ENCODE results near the gene RALBP1. TPM values are rescaled to one million over a fixed set of nuclear protein-coding genes. Genes with fewer than 3 reads are reported as not detected.

RALBP1 gene
- total RNA-seq, 1 donor from 2014 or later: 42.2 TPM

DNA sequence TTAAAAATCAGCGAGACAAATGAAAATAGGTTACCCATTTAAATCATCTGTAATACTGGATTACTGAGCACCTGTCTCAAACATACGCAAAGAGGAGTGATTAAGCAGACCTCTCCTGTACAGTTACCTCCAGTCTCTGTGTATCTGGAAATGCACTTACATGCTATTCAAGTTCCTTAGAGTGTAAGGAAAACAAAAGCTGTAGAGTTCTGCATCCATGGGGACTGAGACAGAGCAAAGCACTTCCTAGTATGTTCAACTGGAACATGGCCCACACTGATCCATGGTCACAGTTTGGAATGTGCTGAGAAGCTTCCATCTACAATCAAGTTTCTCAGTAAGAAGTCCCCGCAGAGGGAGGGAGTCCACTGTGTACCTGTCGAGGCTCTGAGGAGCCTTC is 75.1 kb downstream of the RALBP1 start:
- peaks cover 7% of the 10 kb centered on the region for H3K9me3 Mint-ChIP-seq (ENCODE audit: low read depth)
- TF ChIP-seq, protein P1, sequence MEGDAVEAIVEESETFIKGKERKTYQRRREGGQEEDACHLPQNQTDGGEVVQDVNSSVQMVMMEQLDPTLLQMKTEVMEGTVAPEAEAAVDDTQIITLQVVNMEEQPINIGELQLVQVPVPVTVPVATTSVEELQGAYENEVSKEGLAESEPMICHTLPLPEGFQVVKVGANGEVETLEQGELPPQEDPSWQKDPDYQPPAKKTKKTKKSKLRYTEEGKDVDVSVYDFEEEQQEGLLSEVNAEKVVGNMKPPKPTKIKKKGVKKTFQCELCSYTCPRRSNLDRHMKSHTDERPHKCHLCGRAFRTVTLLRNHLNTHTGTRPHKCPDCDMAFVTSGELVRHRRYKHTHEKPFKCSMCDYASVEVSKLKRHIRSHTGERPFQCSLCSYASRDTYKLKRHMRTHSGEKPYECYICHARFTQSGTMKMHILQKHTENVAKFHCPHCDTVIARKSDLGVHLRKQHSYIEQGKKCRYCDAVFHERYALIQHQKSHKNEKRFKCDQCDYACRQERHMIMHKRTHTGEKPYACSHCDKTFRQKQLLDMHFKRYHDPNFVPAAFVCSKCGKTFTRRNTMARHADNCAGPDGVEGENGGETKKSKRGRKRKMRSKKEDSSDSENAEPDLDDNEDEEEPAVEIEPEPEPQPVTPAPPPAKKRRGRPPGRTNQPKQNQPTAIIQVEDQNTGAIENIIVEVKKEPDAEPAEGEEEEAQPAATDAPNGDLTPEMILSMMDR (IDR thresholded peaks at IDR 0.05; ENCODE audit: unreplicated experiment): no peak
- peaks cover 59% of the 10 kb centered on the region for H3K36me3 Mint-ChIP-seq (ENCODE audit: insufficient read depth)
- no peak for DNase-seq (ENCODE audit: low spot score, unreplicated experiment)
- H3K27me3 Mint-ChIP-seq: no peaks in the 10 kb centered on the region
- H3K4me3 Mint-ChIP-seq (ENCODE audit: low read depth): no peak overlapping the region
- H3K27ac Mint-ChIP-seq: peak overlapping the region; percentile 49
- H3K4me1 Mint-ChIP-seq (ENCODE audit: low read depth): no peaks in the 10 kb centered on the region

DNA sequence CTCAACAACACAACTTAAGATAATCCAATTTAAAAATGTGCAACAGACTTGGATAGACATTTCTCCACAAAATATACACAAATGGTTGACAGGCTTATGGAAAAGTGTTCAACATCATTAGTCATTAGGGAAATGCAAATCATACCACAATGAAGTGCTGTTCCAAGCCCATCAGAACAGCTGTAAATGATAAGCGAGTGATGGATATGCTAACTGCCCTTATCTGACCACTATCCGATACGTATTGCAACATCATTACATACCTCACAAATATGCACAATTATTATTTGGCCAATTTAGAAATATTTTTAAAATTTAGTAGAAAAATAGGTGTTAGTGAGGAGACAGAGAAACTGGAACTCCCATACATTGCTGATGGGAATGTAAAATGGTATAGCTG is 76.9 kb downstream of the RALBP1 start:
- Mint-ChIP-seq H3K27ac (no peak overlapping the region), H3K36me3 (ENCODE audit: insufficient read depth) (peaks cover 62% of the 10 kb centered on the region), H3K27me3 (no peaks in the 10 kb centered on the region), H3K4me1 (ENCODE audit: low read depth) (no peaks in the 10 kb centered on the region), H3K4me3 (ENCODE audit: low read depth) (no peak overlapping the region), H3K9me3 (ENCODE audit: low read depth) (peaks cover 7% of the 10 kb centered on the region)
- TF ChIP-seq, protein P1 (IDR thresholded peaks at IDR 0.05; ENCODE audit: unreplicated experiment): no peak
- DNase-seq (ENCODE audit: low spot score, unreplicated experiment): no peak

DNA sequence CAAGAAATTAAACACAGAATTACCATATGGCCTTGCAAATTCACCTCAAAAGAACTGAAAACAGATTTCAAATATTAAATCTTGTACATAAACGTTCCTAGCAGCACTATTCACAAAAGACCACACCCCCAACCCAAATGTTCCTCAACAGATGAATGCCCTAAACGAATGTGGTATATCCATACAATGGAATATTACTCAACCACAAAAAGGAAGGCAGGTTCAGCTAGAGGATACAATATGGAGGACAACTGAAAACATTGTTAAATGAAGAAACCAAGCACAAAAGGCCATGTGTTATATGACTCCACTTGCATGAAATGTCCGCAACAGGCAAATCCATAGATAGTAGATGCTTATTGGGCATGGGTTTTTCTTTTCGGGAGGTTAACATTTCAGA is 77.3 kb downstream of the RALBP1 start:
- TF ChIP-seq, protein P1 (IDR thresholded peaks at IDR 0.05; ENCODE audit: unreplicated experiment): no peak
- Mint-ChIP-seq H3K4me1 (ENCODE audit: low read depth) (no peaks in the 10 kb centered on the region), H3K27me3 (no peaks in the 10 kb centered on the region), H3K4me3 (ENCODE audit: low read depth) (no peak overlapping the region), H3K27ac (no peak overlapping the region), H3K36me3 (ENCODE audit: insufficient read depth) (peaks cover 63% of the 10 kb centered on the region), H3K9me3 (ENCODE audit: low read depth) (peaks cover 7% of the 10 kb centered on the region)
- DNase-seq (ENCODE audit: low spot score, unreplicated experiment): no peak

DNA sequence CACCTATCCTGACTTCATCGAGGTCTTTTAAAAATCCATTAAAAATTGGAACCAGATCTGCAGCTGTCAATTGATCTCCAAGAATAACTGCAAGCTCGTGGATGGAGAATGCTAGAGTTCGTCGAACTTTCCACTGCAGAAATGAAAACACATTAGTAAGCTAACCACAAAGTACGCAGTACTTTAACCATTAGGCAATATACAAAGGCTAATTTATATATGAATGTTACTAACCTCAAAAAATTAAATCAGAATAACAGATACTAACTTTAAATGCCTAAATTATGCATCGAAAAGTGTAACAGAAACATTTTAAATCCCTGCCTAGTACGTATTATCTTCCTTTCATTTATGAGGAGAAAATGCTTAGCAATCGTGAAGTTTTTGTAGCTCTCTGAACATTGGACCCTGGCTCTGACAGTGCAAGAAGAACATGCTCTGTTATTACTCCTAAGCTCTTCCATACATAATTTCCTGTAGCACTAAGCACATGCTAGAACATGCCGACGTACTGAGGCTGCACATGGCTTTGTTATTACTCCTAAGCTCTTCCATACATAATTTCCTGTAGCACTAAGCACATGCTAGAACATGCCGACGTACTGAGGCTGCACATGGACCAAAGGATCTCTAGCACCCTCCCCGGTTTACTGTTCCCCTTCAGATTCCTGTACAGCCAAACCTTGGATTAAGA is 82.1 kb downstream of the RALBP1 start:
- TF ChIP-seq, protein P1 (IDR thresholded peaks at IDR 0.05; ENCODE audit: unreplicated experiment): no peak
- peaks cover 7% of the 10 kb centered on the region for H3K9me3 Mint-ChIP-seq (ENCODE audit: low read depth)
- no peak overlapping the region for H3K27ac Mint-ChIP-seq
- no peaks in the 10 kb centered on the region for H3K27me3 Mint-ChIP-seq
- no peak overlapping the region for H3K4me3 Mint-ChIP-seq (ENCODE audit: low read depth)
- peaks cover 13% of the 10 kb centered on the region for H3K4me1 Mint-ChIP-seq (ENCODE audit: low read depth)
- DNase-seq (ENCODE audit: low spot score, unreplicated experiment): no peak
- H3K36me3 Mint-ChIP-seq (ENCODE audit: insufficient read depth): peaks cover 48% of the 10 kb centered on the region

DNA sequence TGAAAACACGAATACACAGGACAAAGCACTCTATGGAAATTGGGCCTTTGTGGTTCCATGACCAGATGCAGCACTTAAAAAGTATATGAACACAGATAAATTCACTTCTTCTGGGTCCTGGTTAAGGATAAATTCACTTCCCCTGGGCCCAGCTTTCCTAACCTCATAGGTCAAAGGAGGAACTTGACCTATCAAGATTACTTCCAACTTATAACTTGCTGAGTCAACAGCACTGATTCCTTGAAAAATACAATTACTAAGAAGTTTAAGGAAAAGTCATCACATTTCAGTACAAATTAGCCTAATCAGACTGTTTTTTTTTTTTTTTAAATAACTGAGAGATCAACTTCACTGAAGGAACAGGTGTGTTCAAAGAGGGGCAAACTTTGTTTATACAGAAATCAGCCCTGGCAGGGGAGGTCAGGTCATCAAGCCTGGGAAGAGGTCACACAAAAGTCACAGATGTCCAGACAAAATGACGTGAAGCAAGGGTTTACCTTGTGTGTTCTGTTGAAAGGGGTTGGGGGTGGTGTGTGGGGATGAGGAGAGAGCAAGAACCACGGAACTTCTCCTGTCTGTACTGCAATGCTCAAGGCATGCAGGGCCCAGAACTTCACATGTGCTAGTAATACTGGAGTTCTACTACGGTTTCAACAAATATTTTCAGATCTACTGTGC is 83.2 kb downstream of the RALBP1 start:
- TF ChIP-seq, protein P1 (IDR thresholded peaks at IDR 0.05; ENCODE audit: unreplicated experiment): no peak
- Mint-ChIP-seq H3K36me3 (ENCODE audit: insufficient read depth) (peaks cover 43% of the 10 kb centered on the region), H3K9me3 (ENCODE audit: low read depth) (peaks cover 2% of the 10 kb centered on the region), H3K27ac (peak overlapping the region; percentile 84), H3K27me3 (no peaks in the 10 kb centered on the region), H3K4me3 (ENCODE audit: low read depth) (no peak overlapping the region), H3K4me1 (ENCODE audit: low read depth) (peaks cover 13% of the 10 kb centered on the region)
- no peak for DNase-seq (ENCODE audit: low spot score, unreplicated experiment)

All from progenitor cell of endocrine pancreas (in vitro differentiated cells).